Measurements from ENCODE around the gene MYRIP.
"Not testable (repeated sequence)": the region's sequence is repeated elsewhere in the genome, so short reads cannot be mapped to it uniquely, and the experiment has no call there.

MYRIP gene

GRCh38 chr3:39788128-39788883 lies 21.1 kb upstream of the MYRIP start:
- no peak for DNase-seq (ENCODE audit: low read depth in 2 of 2)
- no peak for TF ChIP-seq CTCF (IDR thresholded peaks at IDR 0.05; ENCODE audit: low read depth, low read length)
- no peak overlapping the region for H3K4me3 ChIP-seq (replicated peaks in 1 of 2; ENCODE audit: low read depth in 2 of 2, low read length in 2 of 2)

GRCh38 chr3:39791603-39792002 lies 17.8 kb upstream of the MYRIP start:
- no peak overlapping the region for H3K4me3 ChIP-seq (replicated peaks in 1 of 2; ENCODE audit: low read depth in 2 of 2, low read length in 2 of 2)
- TF ChIP-seq CTCF (IDR thresholded peaks at IDR 0.05; ENCODE audit: low read depth, low read length) = no peak
- no peak for DNase-seq (ENCODE audit: low read depth in 2 of 2)

GRCh38 chr3:39794880-39795279 lies 14.5 kb upstream of the MYRIP start:
- no peak overlapping the region for H3K4me3 ChIP-seq (replicated peaks in 1 of 2; ENCODE audit: low read depth in 2 of 2, low read length in 2 of 2)
- TF ChIP-seq CTCF (IDR thresholded peaks at IDR 0.05; ENCODE audit: low read depth, low read length) = no peak
- DNase-seq (ENCODE audit: low read depth in 2 of 2) = no peak

GRCh38 chr3:39801216-39801615 lies 8.2 kb upstream of the MYRIP start:
- no peak for TF ChIP-seq CTCF (IDR thresholded peaks at IDR 0.05; ENCODE audit: low read depth, low read length)
- H3K4me3 ChIP-seq (replicated peaks in 1 of 2; ENCODE audit: low read depth in 2 of 2, low read length in 2 of 2) = no peak overlapping the region
- no peak for DNase-seq (ENCODE audit: low read depth in 2 of 2)

- not testable (repeated sequence) for H3K4me3 ChIP-seq (replicated peaks in 1 of 2; ENCODE audit: low read depth in 2 of 2, low read length in 2 of 2); DNase-seq (ENCODE audit: low read depth in 2 of 2)
Observed at GRCh38 chr3:39802486-39802885, 6.9 kb upstream of the MYRIP start.

GRCh38 chr3:39803956-39804355 lies 5.5 kb upstream of the MYRIP start:
- H3K4me3 ChIP-seq (replicated peaks in 1 of 2; ENCODE audit: low read depth in 2 of 2, low read length in 2 of 2) = no peak overlapping the region
- no peak for TF ChIP-seq CTCF (IDR thresholded peaks at IDR 0.05; ENCODE audit: low read depth, low read length)
- no peak for DNase-seq (ENCODE audit: low read depth in 2 of 2)

GRCh38 chr3:39804951-39805350 lies 4.5 kb upstream of the MYRIP start:
- H3K4me3 ChIP-seq (replicated peaks in 1 of 2; ENCODE audit: low read depth in 2 of 2, low read length in 2 of 2) = no peak overlapping the region
- peak; percentile 19 to 56 for DNase-seq (ENCODE audit: low read depth in 2 of 2)
- no peak for TF ChIP-seq CTCF (IDR thresholded peaks at IDR 0.05; ENCODE audit: low read depth, low read length)

All from cardiac fibroblast (primary cell).